Peyer's patch (tissue), 4 donors: ENCODE measurements around the gene XPC.
A peak's percentile ranks its signal among the peaks of the same experiment; 100 is the strongest.

Experiments
- POLR2A ChIP-seq, 2 donors: fragments of 450-650 bp; IDR thresholded peaks; one replicate each; pipeline ENCODE4 v1.5.1; 2017; ENCODE audit warnings: antibody characterized with exemption in 2 of 2, mild to moderate bottlenecking in 2 of 2, moderate library complexity in 2 of 2
- TF ChIP-seq, protein P1 (sequence below), 6 experiments: fragments of 450-650 bp in 4 of 6; fragments of 200-600 bp in 2 of 6; sonication (generic) in 1 of 6; IDR thresholded peaks; one replicate each; pipeline ENCODE4 v1.5.1; 2017 to 2019; ENCODE audit warnings: antibody characterized with exemption in 6 of 6, mild to moderate bottlenecking in 3 of 6, moderate library complexity in 1 of 6

DNA sequence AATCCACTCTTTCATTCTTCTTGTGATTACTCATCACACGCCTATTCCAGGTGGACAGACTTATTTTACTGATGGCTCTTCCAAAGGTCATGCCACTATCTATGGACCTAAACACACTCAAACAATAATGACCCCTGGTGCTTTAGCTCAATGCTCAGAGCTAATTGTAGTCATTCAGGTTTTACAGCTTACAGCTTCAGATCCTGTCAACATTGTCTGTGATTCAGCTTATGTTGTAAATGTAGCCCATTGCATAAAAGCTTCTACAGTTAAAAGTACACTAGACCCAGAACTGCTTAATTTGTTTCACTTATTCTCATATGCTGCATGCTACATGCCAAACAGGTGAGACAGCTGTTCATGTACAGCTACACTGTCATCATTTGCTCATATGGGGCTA lies 49.5 kb upstream of the XPC start:
- no peak for TF ChIP-seq POLR2A (IDR thresholded peaks at IDR 0.05)
- TF ChIP-seq, protein P1, sequence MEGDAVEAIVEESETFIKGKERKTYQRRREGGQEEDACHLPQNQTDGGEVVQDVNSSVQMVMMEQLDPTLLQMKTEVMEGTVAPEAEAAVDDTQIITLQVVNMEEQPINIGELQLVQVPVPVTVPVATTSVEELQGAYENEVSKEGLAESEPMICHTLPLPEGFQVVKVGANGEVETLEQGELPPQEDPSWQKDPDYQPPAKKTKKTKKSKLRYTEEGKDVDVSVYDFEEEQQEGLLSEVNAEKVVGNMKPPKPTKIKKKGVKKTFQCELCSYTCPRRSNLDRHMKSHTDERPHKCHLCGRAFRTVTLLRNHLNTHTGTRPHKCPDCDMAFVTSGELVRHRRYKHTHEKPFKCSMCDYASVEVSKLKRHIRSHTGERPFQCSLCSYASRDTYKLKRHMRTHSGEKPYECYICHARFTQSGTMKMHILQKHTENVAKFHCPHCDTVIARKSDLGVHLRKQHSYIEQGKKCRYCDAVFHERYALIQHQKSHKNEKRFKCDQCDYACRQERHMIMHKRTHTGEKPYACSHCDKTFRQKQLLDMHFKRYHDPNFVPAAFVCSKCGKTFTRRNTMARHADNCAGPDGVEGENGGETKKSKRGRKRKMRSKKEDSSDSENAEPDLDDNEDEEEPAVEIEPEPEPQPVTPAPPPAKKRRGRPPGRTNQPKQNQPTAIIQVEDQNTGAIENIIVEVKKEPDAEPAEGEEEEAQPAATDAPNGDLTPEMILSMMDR (IDR thresholded peaks at IDR 0.05), result peak in 1 of 6 experiments; percentile 5
